ENCODE data around the gene NAV2.
A peak's percentile ranks its signal among the peaks of the same experiment; 100 is the strongest.

The NAV2 gene

DNA sequence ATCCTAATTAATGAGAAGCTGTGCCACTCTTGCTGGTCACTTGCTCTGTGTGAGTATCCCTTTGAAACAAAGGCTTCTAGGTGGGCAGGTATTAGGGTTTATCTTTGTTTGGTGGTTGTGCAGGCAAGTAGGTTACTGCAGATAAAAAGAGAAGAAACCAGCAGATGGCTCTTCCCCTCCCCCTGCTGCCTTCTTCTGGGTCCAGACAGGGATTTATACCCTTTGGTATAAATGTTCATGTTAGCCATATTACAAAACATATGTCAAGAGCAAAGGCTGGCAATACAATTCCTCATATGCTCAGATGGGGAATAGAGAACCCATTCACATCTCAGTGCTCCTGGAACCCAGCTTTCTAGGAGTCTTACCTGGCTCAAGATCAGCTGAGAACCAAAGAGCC lies 109.9 kb downstream of the NAV2 start:
- no peaks in the 10 kb centered on the region for H3K9me3 Mint-ChIP-seq
- no peaks in the 10 kb centered on the region for H3K36me3 Mint-ChIP-seq
- no peak for ATAC-seq
- H3K27ac Mint-ChIP-seq: no peak overlapping the region
- DNase-seq (ENCODE audit: low spot score in 2 of 2): no peak
- H3K4me3 Mint-ChIP-seq: no peak overlapping the region
- no peaks in the 10 kb centered on the region for H3K4me1 Mint-ChIP-seq

DNA sequence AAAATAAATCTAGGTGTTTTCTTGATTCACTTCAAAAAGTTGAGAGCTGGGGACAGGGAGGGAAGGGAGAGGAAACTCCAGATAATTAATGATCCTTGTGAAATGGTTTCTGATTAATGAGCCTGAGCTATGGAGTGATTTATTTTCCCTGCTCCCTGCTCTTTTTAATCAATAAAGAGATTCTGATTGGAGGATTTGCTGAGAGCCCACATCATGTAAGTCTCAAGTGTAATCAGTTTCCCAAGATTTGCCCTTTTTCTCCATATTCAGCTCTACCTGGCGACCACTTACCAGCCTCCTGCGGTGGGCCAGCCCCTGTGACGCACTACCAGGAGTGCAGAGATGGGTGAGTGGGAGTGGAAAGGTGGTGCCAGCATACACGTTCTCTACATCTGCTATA lies 114.0 kb downstream of the NAV2 start:
- Mint-ChIP-seq H3K36me3 (no peaks in the 10 kb centered on the region), H3K27ac (no peak overlapping the region), H3K4me1 (no peaks in the 10 kb centered on the region), H3K4me3 (no peak overlapping the region), H3K9me3 (no peaks in the 10 kb centered on the region)
- DNase-seq (ENCODE audit: low spot score in 2 of 2) (no peak), ATAC-seq (no peak)

DNA sequence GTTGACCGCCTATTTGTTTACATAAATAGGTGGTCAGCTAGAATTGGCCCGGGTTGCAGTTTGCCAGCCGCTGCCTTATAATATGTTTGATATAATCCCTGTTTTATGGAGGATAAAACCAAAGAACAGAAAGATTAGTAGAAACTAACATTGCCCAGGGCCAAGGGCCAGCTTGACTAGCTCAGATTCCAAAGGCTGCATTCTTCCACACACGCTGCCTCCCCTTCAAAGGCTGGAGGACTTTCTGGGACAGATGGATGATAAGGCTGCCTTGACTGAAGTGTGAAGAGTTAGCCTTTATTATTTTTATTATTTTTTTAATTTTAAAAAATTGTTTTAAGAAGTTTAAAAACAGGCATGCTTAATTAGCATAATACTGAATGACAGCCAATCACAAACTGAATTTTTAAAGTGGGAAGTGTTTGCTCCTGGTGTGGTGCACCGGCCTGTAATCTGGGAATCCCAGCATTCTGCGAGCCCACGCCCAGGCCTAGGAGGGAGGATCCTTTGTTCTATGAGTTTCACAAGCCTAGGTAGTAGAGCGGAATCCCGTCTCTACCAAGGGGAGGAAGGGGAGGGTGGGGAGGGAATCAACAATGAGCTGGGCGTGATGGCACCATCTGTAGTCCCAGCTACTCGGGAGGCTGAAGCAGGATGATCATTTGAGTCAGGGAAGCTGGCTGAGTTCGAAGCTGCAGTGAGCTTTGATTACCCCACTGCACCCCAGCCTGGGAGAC lies 114.9 kb downstream of the NAV2 start:
- no peak overlapping the region for H3K27ac Mint-ChIP-seq
- DNase-seq (ENCODE audit: low spot score in 2 of 2) (no peak), ATAC-seq (no peak)
- no peaks in the 10 kb centered on the region for H3K4me1 Mint-ChIP-seq
- no peak overlapping the region for H3K4me3 Mint-ChIP-seq
- no peaks in the 10 kb centered on the region for H3K36me3 Mint-ChIP-seq
- H3K9me3 Mint-ChIP-seq: no peaks in the 10 kb centered on the region

DNA sequence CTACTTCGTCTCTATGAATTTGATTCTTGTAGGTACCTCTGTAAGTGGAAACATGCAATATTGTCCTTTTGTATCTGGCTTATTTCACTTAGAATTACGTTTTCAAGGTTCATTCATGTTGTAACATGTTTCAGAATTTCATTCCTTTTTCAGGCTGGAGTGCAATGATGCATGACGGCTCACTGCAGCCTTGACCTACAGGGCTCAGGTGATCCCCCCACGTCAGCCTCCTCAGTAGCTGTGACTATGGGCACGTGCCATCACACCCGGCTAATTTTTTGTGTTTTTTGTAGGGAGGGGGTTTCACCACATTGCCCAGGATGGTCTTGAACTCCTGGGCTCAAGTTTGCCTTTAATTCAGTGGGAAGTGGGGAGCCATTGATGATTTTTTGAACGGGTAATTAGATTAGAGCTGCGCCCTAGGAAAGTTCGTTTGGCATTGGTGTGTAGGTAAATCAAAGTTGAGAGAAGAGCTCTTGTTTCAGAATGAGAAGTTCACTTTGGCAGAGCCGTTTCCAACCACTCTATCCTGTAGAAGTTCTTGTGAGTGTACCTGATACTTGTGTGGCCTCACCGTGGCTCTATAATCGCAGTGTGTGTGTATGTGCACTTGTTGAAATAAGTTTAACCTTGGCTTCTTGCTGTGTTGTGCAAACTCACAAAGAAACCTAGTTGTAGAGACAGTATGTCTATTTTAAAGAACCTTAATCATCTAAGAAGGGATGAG lies 115.9 kb downstream of the NAV2 start:
- Mint-ChIP-seq H3K36me3 (no peaks in the 10 kb centered on the region), H3K4me3 (no peak overlapping the region), H3K9me3 (no peaks in the 10 kb centered on the region), H3K27ac (no peak overlapping the region), H3K4me1 (no peaks in the 10 kb centered on the region)
- DNase-seq (ENCODE audit: low spot score in 2 of 2) (no peak), ATAC-seq (no peak)

DNA sequence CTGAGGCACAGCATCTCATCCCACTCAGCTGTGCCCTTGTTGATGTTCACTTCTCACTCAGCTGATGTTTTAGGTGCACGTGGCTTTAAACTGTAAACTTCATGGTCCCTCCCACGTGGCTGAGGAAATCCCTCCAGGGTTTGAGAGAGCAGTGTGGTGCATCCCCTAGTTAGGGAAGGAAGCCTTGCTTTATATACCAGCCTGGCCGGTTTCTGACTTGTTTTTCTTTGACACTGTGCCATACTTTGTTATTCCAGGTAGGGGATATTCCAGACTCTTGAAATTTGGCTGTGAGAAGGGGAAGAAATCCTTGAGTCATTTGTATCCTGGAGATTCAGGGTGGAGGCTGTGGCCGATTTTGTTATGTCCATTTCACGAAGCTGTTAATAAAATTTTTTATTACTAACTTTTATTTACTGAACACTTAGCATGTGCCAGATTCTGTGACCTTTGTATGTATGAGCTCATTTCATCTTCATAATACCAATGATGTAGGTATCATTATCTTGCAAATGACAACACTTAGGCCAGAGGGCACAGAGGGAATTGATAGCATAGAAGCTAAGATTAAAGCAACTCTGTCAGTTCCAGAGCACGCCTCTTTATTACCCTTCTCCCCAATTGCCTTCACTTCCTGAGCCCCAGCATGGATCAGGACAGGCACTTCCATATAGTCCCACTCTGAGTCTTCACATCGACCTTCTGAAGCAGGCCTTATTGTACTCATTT lies 116.6 kb downstream of the NAV2 start:
- no peak for ATAC-seq
- H3K4me3 Mint-ChIP-seq: no peak overlapping the region
- no peak overlapping the region for H3K27ac Mint-ChIP-seq
- H3K9me3 Mint-ChIP-seq: no peaks in the 10 kb centered on the region
- no peaks in the 10 kb centered on the region for H3K4me1 Mint-ChIP-seq
- DNase-seq (ENCODE audit: low spot score in 2 of 2): no peak
- no peaks in the 10 kb centered on the region for H3K36me3 Mint-ChIP-seq

DNA sequence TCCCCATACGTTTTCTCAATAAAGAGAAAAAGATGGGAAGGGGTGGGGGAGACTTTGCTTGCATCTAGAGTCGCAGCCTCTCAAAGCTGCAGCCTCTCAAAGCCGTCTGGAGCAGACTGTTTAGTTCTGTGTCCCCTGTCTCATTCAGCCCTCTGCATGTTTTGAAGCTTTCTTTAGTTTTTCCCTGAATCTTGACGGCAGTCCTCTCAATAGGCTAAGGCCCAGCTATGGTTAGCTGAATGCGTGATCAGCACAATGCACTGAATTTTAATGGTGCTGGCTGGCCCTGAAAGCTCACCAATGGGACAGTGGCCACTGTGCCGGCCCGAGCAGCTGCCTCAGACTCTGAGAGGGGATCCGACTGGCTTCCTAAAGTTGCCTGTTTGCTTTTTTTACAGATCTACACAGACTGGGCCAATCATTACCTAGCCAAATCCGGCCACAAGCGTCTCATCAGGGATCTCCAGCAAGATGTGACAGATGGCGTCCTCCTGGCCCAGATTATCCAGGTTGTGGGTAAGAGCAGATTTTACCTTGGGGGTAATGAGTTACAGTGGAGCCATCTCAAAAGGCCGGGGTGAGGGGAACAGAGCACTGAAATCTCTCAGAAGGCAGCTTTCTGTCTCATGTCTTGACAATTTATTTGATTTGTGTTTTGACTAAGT lies 119.6 kb downstream of the NAV2 start:
- Mint-ChIP-seq H3K4me1 (no peaks in the 10 kb centered on the region), H3K9me3 (no peaks in the 10 kb centered on the region), H3K27ac (no peak overlapping the region), H3K36me3 (no peaks in the 10 kb centered on the region), H3K4me3 (no peak overlapping the region)
- DNase-seq (ENCODE audit: low spot score in 2 of 2) (no peak), ATAC-seq (no peak)

DNA sequence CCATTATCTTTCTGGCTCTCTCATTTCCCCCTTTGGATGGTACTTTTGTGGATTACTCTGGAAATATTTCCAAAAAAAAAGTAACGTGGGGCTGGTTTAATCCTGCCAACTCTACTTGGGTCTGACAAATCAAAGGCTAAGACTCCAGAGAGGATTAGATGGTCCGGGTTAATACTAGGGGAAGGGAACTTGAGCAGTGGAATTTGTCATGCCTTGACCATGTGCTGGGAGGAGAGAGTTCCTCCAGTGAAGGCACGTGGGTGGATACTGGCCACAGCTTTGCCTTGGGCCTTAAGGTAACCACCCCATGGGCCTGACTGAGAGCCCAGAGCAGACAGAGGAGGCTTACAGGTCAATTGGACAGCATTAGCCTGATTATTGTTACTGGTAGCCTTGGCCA lies 120.3 kb downstream of the NAV2 start:
- no peak for ATAC-seq

DNA sequence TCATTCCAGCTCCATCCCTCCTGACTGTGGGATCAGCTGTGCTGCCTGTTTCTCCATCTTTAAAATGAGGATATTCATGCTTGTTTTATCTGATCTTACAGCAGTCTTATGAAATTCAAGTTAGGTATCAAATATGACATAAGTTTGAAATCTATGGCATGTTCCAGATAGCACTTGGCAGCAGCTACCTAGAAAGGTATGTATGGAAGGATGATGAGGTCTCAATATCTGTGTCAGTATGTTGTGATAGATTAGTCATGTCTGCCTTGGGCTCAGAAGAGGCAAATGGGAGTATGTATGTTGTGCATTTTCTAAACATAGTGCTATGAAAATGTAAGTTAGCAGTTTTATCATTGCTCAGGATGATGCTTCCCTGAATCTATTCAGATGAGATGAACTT lies 122.1 kb downstream of the NAV2 start:
- no peaks in the 10 kb centered on the region for H3K36me3 Mint-ChIP-seq
- DNase-seq (ENCODE audit: low spot score in 2 of 2) (no peak), ATAC-seq (no peak)
- no peaks in the 10 kb centered on the region for H3K9me3 Mint-ChIP-seq
- no peak overlapping the region for H3K4me3 Mint-ChIP-seq
- no peaks in the 10 kb centered on the region for H3K4me1 Mint-ChIP-seq
- no peak overlapping the region for H3K27ac Mint-ChIP-seq

More for the DNA sequence above, 120.3 kb downstream of the NAV2 start:
- H3K36me3 Mint-ChIP-seq: no peaks in the 10 kb centered on the region
- DNase-seq (ENCODE audit: low spot score in 2 of 2): no peak
- no peaks in the 10 kb centered on the region for H3K4me1 Mint-ChIP-seq
- H3K4me3 Mint-ChIP-seq: no peak overlapping the region
- H3K9me3 Mint-ChIP-seq: no peaks in the 10 kb centered on the region
- H3K27ac Mint-ChIP-seq: no peak overlapping the region

DNA sequence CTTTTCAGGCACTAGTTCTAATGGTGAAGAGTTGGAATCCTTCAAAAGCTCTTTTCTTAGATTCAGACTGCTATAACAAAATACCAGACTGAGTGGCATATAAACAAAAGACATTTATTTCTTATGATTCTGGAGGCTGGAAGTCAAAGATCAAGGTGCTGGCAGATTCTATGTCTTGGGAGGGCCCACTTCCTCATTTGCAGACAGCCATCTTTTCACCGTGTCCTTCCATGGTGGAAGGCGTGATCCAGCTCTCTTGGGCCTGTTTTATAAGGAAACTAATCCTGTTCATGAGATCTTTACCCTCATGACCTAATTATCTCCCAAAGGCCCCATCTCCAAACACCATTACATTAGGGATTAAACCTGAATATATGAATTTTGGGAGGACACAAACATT lies 124.0 kb downstream of the NAV2 start:
- no peaks in the 10 kb centered on the region for H3K36me3 Mint-ChIP-seq
- no peak overlapping the region for H3K4me3 Mint-ChIP-seq
- no peak overlapping the region for H3K27ac Mint-ChIP-seq
- ATAC-seq: no peak
- no peaks in the 10 kb centered on the region for H3K4me1 Mint-ChIP-seq
- DNase-seq (ENCODE audit: low spot score in 2 of 2): no peak
- H3K9me3 Mint-ChIP-seq: no peaks in the 10 kb centered on the region

DNA sequence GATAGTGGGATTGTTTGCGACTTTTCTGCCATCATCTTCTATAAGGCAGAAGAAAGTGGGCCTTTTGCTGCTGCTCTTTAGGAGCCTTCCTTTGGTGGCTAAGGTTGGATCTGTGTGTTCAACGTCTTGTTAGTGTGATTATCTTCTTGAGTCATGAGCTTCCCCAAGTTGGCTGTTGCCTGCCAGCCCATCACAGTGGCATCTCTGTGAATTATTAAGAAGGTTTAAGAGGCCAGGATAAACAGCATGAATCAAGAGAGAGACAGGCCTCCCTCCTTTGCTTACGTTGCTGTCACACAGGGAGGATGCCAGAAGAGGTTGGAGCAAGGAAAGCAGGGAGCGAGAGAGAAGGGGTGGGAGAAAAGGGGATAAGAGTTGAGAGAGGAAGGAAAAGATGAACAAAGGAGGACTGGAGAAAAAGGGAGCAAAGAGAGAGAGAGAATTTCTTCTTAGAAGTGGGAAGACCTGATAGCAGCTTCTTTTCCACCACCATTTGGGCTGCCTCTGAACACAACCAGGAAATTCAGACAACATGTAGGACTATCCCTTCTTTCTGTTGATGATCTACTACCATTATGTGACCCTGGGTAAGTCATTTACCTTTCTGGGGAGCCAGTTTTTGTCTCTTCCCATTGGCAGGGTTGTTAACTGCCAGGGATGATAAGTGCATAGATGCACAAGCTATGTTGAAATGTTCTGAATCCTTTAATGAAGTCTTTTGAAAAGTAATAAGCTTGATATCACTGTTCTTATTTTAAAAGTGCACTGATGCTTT lies 126.5 kb downstream of the NAV2 start:
- Mint-ChIP-seq H3K36me3 (no peaks in the 10 kb centered on the region), H3K27ac (no peak overlapping the region), H3K9me3 (no peaks in the 10 kb centered on the region), H3K4me3 (no peak overlapping the region), H3K4me1 (no peaks in the 10 kb centered on the region)
- DNase-seq (ENCODE audit: low spot score in 2 of 2) (no peak), ATAC-seq (no peak)

DNA sequence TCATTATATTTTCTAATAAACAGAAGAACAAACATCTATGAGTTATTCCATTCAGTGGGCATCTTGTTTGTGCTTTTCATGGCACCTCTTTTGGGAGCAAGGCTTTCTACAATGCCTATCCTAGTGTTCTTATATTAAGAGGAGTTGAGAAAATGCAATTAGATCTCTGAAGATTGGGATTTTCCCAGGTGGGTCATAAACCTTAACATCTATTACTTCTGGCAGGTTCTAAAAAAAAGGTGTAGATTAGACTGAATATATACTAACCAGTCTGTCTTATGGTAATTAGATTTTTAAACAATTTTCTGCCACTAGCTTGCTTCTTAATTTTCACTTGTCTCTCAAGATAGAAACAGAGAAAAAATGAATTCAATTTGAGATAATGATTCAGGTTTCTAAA lies 128.3 kb downstream of the NAV2 start:
- no peaks in the 10 kb centered on the region for H3K4me1 Mint-ChIP-seq
- DNase-seq (ENCODE audit: low spot score in 2 of 2): no peak
- no peak overlapping the region for H3K27ac Mint-ChIP-seq
- no peaks in the 10 kb centered on the region for H3K9me3 Mint-ChIP-seq
- H3K36me3 Mint-ChIP-seq: no peaks in the 10 kb centered on the region
- H3K4me3 Mint-ChIP-seq: no peak overlapping the region
- ATAC-seq: no peak

DNA sequence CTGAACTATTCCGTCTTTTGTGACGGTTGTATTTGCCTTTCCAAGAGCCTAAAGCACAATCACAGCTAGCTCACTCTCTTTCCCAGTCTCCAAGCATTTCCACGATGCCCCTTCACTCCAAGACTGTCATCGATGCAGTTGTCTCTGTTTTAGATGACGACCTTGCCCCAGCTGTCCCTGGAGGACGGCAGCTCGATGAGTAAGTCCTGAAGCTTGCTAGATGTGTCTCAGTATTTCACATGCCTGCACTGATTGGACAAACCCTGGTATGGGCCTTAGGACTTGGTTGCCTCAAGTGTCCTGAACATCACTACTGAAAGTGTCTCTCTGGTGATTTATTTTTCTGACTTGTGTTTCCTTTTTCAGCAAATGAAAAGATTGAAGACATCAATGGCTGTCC lies 129.9 kb downstream of the NAV2 start:
- Mint-ChIP-seq H3K27ac (no peak overlapping the region), H3K36me3 (no peaks in the 10 kb centered on the region), H3K4me3 (no peak overlapping the region), H3K9me3 (no peaks in the 10 kb centered on the region), H3K4me1 (no peaks in the 10 kb centered on the region)
- DNase-seq (ENCODE audit: low spot score in 2 of 2) (no peak), ATAC-seq (no peak)

DNA sequence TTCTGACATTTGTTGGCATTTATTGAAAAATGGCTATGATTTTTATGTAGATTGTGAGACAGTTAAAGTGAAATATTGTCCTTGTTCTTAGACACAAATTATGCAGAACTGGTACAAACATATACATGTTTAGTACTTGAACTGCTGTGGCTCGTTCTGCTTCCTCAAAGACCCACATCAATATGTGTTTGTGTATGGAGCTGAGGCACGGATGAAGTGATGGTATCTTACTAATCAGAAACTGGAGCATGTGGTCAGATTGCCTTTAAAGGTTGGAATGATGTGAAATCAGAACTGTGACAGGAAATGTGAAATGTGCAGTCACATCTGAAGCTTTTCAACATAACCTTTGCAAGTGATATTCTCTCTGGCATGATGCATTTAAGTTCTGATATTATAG lies 130.4 kb downstream of the NAV2 start:
- DNase-seq (ENCODE audit: low spot score in 2 of 2): no peak
- Mint-ChIP-seq H3K27ac (no peak overlapping the region), H3K9me3 (no peaks in the 10 kb centered on the region), H3K4me1 (no peaks in the 10 kb centered on the region), H3K36me3 (no peaks in the 10 kb centered on the region), H3K4me3 (no peak overlapping the region)
- peak; percentile 61 for ATAC-seq

DNA sequence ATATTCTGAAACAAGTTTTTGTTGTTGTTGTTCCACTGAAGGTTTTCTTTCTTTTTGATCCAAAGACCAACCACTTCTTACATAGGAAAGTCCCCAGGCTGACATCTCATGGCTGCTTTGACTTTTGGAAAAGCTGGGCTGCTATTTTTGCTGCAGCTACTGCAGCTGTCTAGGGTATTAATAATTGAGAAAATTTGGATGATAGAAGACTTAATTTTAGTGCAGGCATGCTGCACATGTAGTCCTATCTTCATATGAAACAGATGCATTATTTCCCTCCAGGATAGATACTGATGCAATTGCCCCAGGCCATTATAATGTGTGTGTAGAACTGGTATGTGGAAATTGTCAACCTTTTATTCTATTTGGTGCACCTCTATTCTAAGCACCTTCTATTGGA lies 131.4 kb downstream of the NAV2 start:
- Mint-ChIP-seq H3K9me3 (no peaks in the 10 kb centered on the region), H3K4me3 (no peak overlapping the region), H3K4me1 (no peaks in the 10 kb centered on the region), H3K36me3 (no peaks in the 10 kb centered on the region), H3K27ac (no peak overlapping the region)
- no peak for DNase-seq (ENCODE audit: low spot score in 2 of 2)
- no peak for ATAC-seq

DNA sequence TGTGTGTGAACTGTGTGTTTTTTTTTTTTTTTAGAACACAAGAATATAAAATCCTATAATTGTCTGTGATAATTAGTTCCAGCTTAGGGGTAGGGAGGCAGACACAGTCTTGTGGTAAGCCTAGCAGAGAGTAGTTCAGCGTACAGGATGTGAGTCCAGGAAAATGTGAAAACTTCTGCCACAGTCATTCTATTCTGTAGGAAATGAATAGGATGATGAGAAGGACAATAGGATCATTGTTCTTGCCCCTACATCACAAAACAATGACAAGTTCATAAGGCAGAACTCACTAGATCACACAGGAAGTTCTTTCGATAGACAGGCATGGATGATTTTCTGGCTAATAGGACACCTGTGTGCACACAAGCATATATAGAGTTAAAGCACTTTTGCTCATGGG lies 132.2 kb downstream of the NAV2 start:
- no peaks in the 10 kb centered on the region for H3K36me3 Mint-ChIP-seq
- no peak overlapping the region for H3K27ac Mint-ChIP-seq
- ATAC-seq (no peak), DNase-seq (ENCODE audit: low spot score in 2 of 2) (no peak)
- H3K4me1 Mint-ChIP-seq: no peaks in the 10 kb centered on the region
- H3K9me3 Mint-ChIP-seq: no peaks in the 10 kb centered on the region
- H3K4me3 Mint-ChIP-seq: no peak overlapping the region
